HUES48 (cell line): ENCODE measurements around the gene IFIT1B.

Experiments used
- H3K27ac ChIP-seq: one replicate; pipeline ENCODE4 v1.7.0; 2013; ENCODE audit warnings: low read depth, low read length, inconsistent platforms
- H3K27me3 ChIP-seq: 2 replicates; pipeline ENCODE4 v1.6.1; 2013; ENCODE audit warnings: mild to moderate bottlenecking, low read length; ENCODE audit not compliant: control insufficient read depth, insufficient read depth
- H3K36me3 ChIP-seq: 2 replicates; pipeline ENCODE4 v1.6.1; 2013; ENCODE audit warnings: low read length; ENCODE audit not compliant: control insufficient read depth, insufficient read depth
- H3K4me1 ChIP-seq: 2 replicates; pipeline ENCODE4 v1.6.1; 2013; ENCODE audit warnings: mild to moderate bottlenecking, low read length; ENCODE audit not compliant: control insufficient read depth, insufficient read depth
- H3K4me3 ChIP-seq: 2 replicates; pipeline ENCODE4 v1.5.1; 2013; ENCODE audit warnings: mild to moderate bottlenecking, low read depth, low read length
- H3K9ac ChIP-seq: 2 replicates; pipeline ENCODE4 v1.6.1; 2013; ENCODE audit warnings: mild to moderate bottlenecking, low read depth, low read length, moderate library complexity
- H3K9me3 ChIP-seq: 2 replicates; pipeline ENCODE4 v1.6.1; 2013; ENCODE audit warnings: low read length; ENCODE audit not compliant: control insufficient read depth, insufficient read depth

IFIT1B gene

GRCh38 chr10:89414879-89415821 is 37.3 kb downstream of the IFIT1B start:
- peak overlapping the region; percentile 73 for H3K27ac ChIP-seq
- peak overlapping the region; percentile 52 for H3K9ac ChIP-seq
- no peaks in the 10 kb centered on the region for H3K36me3 ChIP-seq
- H3K27me3 ChIP-seq = peaks cover 27% of the 10 kb centered on the region
- H3K4me3 ChIP-seq = peak overlapping the region; percentile 71
- H3K9me3 ChIP-seq = no peaks in the 10 kb centered on the region
- H3K4me1 ChIP-seq = peaks cover 18% of the 10 kb centered on the region

DNA sequence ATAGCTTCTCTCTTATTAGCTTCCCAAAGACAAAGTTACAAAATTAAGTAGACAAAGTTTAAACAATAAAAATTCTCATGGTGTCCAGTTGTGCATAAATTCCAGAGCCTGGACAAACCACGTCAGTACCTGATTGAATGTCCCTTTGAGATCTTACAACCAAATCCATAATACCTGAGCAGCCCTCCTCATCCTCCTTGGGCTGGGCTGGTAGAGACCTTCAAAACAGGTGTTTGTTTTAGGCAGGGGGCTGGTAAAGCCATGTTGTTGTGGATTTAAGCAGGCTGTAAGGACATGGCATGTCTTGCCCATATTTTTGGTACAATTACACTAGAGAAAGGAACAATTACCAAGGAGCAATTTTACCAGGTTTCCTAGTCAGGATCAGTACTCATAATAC is 38.6 kb downstream of the IFIT1B start:
- Histone ChIP-seq H3K36me3 (no peaks in the 10 kb centered on the region), H3K27me3 (peaks cover 27% of the 10 kb centered on the region), H3K9ac (no peak overlapping the region), H3K4me3 (no peak overlapping the region), H3K27ac (no peak overlapping the region), H3K9me3 (no peaks in the 10 kb centered on the region), H3K4me1 (peaks cover 18% of the 10 kb centered on the region)

- Histone ChIP-seq H3K4me3 (no peak overlapping the region), H3K9ac (no peak overlapping the region), H3K27me3 (peaks cover 20% of the 10 kb centered on the region), H3K27ac (no peak overlapping the region), H3K9me3 (no peaks in the 10 kb centered on the region), H3K4me1 (peaks cover 16% of the 10 kb centered on the region), H3K36me3 (no peaks in the 10 kb centered on the region)
Measured at GRCh38 chr10:89419548-89419947, 41.7 kb downstream of the IFIT1B start.

- no peak overlapping the region for H3K27ac ChIP-seq
- H3K4me3 ChIP-seq = no peak overlapping the region
- no peak overlapping the region for H3K9ac ChIP-seq
- peaks cover 16% of the 10 kb centered on the region for H3K4me1 ChIP-seq
- H3K36me3 ChIP-seq = no peaks in the 10 kb centered on the region
- H3K27me3 ChIP-seq = peaks cover 6% of the 10 kb centered on the region
- no peaks in the 10 kb centered on the region for H3K9me3 ChIP-seq
Measured at GRCh38 chr10:89421018-89421476, 43.2 kb downstream of the IFIT1B start.

DNA sequence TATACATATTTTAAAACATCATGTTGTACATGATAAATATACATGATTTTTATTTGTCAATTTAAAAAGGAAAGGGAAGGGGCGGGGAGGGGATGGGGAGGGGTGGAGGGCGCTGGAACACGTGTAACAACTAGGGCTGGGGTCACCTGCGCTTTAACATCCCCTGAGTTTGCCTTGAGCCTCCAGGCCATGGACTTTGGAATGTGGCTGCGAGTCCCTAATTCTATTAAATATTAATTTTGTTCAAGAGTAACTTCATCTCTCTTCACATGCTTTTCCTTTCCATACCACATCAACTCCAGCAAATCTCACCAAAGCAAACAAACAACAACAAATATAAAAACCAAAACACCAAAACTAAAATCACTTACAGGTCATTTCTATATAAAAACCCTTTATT is 47.1 kb downstream of the IFIT1B start:
- Histone ChIP-seq H3K27me3 (no peaks in the 10 kb centered on the region), H3K4me3 (no peak overlapping the region), H3K9me3 (no peaks in the 10 kb centered on the region), H3K4me1 (peaks cover 16% of the 10 kb centered on the region), H3K27ac (no peak overlapping the region), H3K36me3 (no peaks in the 10 kb centered on the region), H3K9ac (no peak overlapping the region)

- H3K27ac ChIP-seq = no peak overlapping the region
Measured at GRCh38 chr10:89426230-89426868, 48.5 kb downstream of the IFIT1B start.

DNA sequence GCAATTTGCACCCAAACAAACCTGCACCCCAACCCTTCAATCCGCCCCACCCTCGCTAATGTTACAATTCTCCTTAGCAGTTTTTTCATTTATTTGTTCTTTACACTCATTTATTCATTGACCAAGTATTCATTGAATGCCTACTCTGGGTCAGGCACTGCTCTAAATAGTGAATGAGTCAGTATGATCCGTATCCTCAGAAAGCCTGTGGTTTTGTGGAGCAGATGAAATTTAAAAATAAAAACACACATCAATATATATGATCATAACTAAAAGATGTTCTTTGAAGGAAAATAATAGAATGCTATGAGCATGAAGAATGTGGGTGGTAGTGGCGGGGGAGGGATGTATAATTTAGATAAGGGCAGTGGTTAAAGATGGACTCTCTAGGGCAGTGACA is 49.8 kb downstream of the IFIT1B start:
- Histone ChIP-seq H3K4me1 (peaks cover 16% of the 10 kb centered on the region), H3K9me3 (no peaks in the 10 kb centered on the region), H3K4me3 (no peak overlapping the region), H3K27me3 (no peaks in the 10 kb centered on the region), H3K36me3 (no peaks in the 10 kb centered on the region), H3K27ac (no peak overlapping the region), H3K9ac (no peak overlapping the region)

More at GRCh38 chr10:89426230-89426868, 48.5 kb downstream of the IFIT1B start:
- H3K4me3 ChIP-seq = no peak overlapping the region
- H3K9ac ChIP-seq = no peak overlapping the region
- peaks cover 16% of the 10 kb centered on the region for H3K4me1 ChIP-seq
- no peaks in the 10 kb centered on the region for H3K9me3 ChIP-seq
- no peaks in the 10 kb centered on the region for H3K36me3 ChIP-seq
- H3K27me3 ChIP-seq = no peaks in the 10 kb centered on the region

DNA sequence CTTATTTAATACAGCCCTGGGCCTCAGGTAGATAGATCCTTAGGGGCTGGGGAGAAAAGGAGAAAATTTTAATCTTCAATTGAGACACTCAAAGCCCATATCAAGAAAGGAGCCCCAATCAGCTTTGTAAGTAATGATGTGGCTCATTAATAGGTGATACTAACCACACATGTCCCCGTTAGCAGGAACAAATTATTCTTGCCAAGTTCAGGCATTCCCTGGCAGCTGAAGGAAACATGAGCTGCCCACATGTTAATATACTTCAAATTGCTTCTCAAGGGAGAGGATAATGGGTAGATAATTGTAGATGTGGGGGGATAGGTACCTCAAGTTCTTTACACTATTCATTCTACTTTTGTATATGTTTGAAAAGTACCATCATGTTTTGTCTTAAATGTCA is 51.0 kb downstream of the IFIT1B start:
- no peak overlapping the region for H3K27ac ChIP-seq

GRCh38 chr10:89431977-89432376 is 54.1 kb downstream of the IFIT1B start:
- no peaks in the 10 kb centered on the region for H3K9me3 ChIP-seq
- H3K27me3 ChIP-seq = no peaks in the 10 kb centered on the region
- no peak overlapping the region for H3K4me3 ChIP-seq
- H3K36me3 ChIP-seq = no peaks in the 10 kb centered on the region
- H3K27ac ChIP-seq = no peak overlapping the region
- no peak overlapping the region for H3K9ac ChIP-seq
- peaks cover 16% of the 10 kb centered on the region for H3K4me1 ChIP-seq

More for the DNA sequence above, 51.0 kb downstream of the IFIT1B start:
- H3K27me3 ChIP-seq = no peaks in the 10 kb centered on the region
- H3K4me3 ChIP-seq = no peak overlapping the region
- peaks cover 16% of the 10 kb centered on the region for H3K4me1 ChIP-seq
- H3K9ac ChIP-seq = no peak overlapping the region
- H3K36me3 ChIP-seq = no peaks in the 10 kb centered on the region
- H3K9me3 ChIP-seq = no peaks in the 10 kb centered on the region
